HEK293 (cell line): ENCODE measurements around the gene P2RX6.
"Not testable (repeated sequence)": the region's sequence is repeated elsewhere in the genome, so short reads cannot be mapped to it uniquely, and the experiment has no call there.

Experiments
- CTCF ChIA-PET: fragments of 350-600 bp; formaldehyde crosslinking; extraction: SDS; loops from one replicate; lab custom pipeline; 2021; ENCODE audit warnings: antibody characterized with exemption; lab: Yijun Ruan, JAX
- POLR2A ChIA-PET: fragments of 300-600 bp; formaldehyde crosslinking; extraction: SDS; loops from one replicate; lab custom pipeline; 2020; ENCODE audit warnings: antibody characterized with exemption, inconsistent platforms; lab: Yijun Ruan, JAX
- H3K27ac ChIP-seq: fragments of 200-500 bp; sonication (Bioruptor generic); 2 replicates; pipeline ENCODE4 v1.5.1; 2014; ENCODE audit warnings: low read depth, low read length, control low read depth, inconsistent platforms; ENCODE audit errors: extremely low read depth
- H3K36me3 ChIP-seq, 2 experiments: fragments of 200-500 bp in 1 of 2; sonication (Bioruptor generic) in 1 of 2; 1 replicate in 1 of 2; 2 replicates in 1 of 2; pipeline ENCODE4 v1.5.1; 2014 to 2017; ENCODE audit warnings: inconsistent platforms in 2 of 2, low read length in 2 of 2; ENCODE audit not compliant: control insufficient read depth in 2 of 2, insufficient read depth in 1 of 2
- H3K4me1 ChIP-seq: fragments of 200-500 bp; sonication (Bioruptor generic); 2 replicates; pipeline ENCODE4 v1.5.1; 2014; ENCODE audit warnings: mild to moderate bottlenecking, low read length, inconsistent platforms; ENCODE audit not compliant: control insufficient read depth, insufficient read depth
- H3K4me3 ChIP-seq: 2 replicates; pipeline ENCODE4 v1.5.1; 2011; ENCODE audit warnings: low read depth, mild to moderate bottlenecking, control low read depth, low read length, moderate library complexity
- H3K9me3 ChIP-seq: fragments of 200-500 bp; sonication (Bioruptor generic); 2 replicates; pipeline ENCODE4 v1.5.1; 2014; ENCODE audit warnings: low read depth, low read length, inconsistent platforms; ENCODE audit not compliant: control insufficient read depth, insufficient read depth
- GLIS1 ChIP-seq: fragments of 450-650 bp; formaldehyde crosslinking; IDR thresholded peaks from 2 replicates; pipeline ENCODE4 v1.5.1; 2016; ENCODE audit warnings: missing biosample characterization, missing genetic modification characterization
- KLF1 ChIP-seq: fragments of 450-650 bp; formaldehyde crosslinking; IDR thresholded peaks from 2 replicates; pipeline ENCODE4 v1.5.1; 2016; ENCODE audit warnings: missing biosample characterization, missing genetic modification characterization
- KLF16 ChIP-seq: fragments of 450-650 bp; formaldehyde crosslinking; IDR thresholded peaks from 2 replicates; pipeline ENCODE4 v1.5.1; 2017; ENCODE audit warnings: missing biosample characterization, missing genetic modification characterization
- PATZ1 ChIP-seq: fragments of 450-650 bp; formaldehyde crosslinking; IDR thresholded peaks from 2 replicates; pipeline ENCODE4 v1.5.1; 2016; ENCODE audit warnings: missing biosample characterization, missing genetic modification characterization
- WT1 ChIP-seq: fragments of 450-650 bp; formaldehyde crosslinking; IDR thresholded peaks from 2 replicates; pipeline ENCODE4 v1.5.1; 2016; ENCODE audit warnings: missing biosample characterization, missing genetic modification characterization
- ZBTB20 ChIP-seq: fragments of 450-650 bp; formaldehyde crosslinking; IDR thresholded peaks from 2 replicates; pipeline ENCODE4 v1.5.1; 2016; ENCODE audit warnings: missing biosample characterization, missing genetic modification characterization
- ZFP3 ChIP-seq: fragments of 450-650 bp; formaldehyde crosslinking; IDR thresholded peaks from 2 replicates; pipeline ENCODE4 v1.5.1; 2016; ENCODE audit warnings: low read depth, missing biosample characterization, missing genetic modification characterization
- ZNF121 ChIP-seq: fragments of 450-650 bp; formaldehyde crosslinking; IDR thresholded peaks from 2 replicates; pipeline ENCODE4 v1.5.1; 2016; ENCODE audit warnings: missing biosample characterization, missing genetic modification characterization
- ZNF324 ChIP-seq: fragments of 450-650 bp; formaldehyde crosslinking; IDR thresholded peaks from 2 replicates; pipeline ENCODE4 v1.5.1; 2016; ENCODE audit warnings: missing biosample characterization, missing genetic modification characterization
- ZNF37A ChIP-seq: fragments of 450-650 bp; IDR thresholded peaks from 2 replicates; pipeline ENCODE4 v1.5.1; 2018; ENCODE audit warnings: missing biosample characterization, missing genetic modification characterization
- ZNF654 ChIP-seq: fragments of 450-650 bp; formaldehyde crosslinking; IDR thresholded peaks from 2 replicates; pipeline ENCODE4 v1.5.1; 2016; ENCODE audit warnings: low read depth, missing biosample characterization, missing genetic modification characterization
- ZNF701 ChIP-seq: fragments of 450-650 bp; formaldehyde crosslinking; IDR thresholded peaks from 2 replicates; pipeline ENCODE4 v1.5.1; 2016; ENCODE audit warnings: missing biosample characterization, missing genetic modification characterization
- ZNF768 ChIP-seq: fragments of 450-650 bp; formaldehyde crosslinking; IDR thresholded peaks from 2 replicates; pipeline ENCODE4 v1.5.1; 2018; ENCODE audit warnings: missing biosample characterization, mild to moderate bottlenecking, missing genetic modification characterization
- ZNF792 ChIP-seq: fragments of 450-650 bp; formaldehyde crosslinking; IDR thresholded peaks from 2 replicates; pipeline ENCODE4 v1.5.1; 2016; ENCODE audit warnings: missing biosample characterization, missing genetic modification characterization
- ZSCAN18 ChIP-seq: fragments of 450-650 bp; formaldehyde crosslinking; IDR thresholded peaks from 2 replicates; pipeline ENCODE4 v1.5.1; 2016; ENCODE audit warnings: missing biosample characterization, missing genetic modification characterization

Gene P2RX6

GRCh38 chr22:21039158-21039557 is 24.2 kb downstream of the P2RX6 start:
- POLR2A ChIA-PET, H3K27ac ChIP-seq, H3K4me1 ChIP-seq, H3K4me3 ChIP-seq, H3K9me3 ChIP-seq, H3K36me3 ChIP-seq: not testable (repeated sequence)
- TF ChIP-seq ZNF121 (tag by site-specific recombination): peak; percentile 69
- CTCF ChIA-PET: interaction anchor here (0.6 to 1.1 kb wide), 2 partner anchors 18 to 236 kb away, joined by 5 to 6 read pairs; no protein-coding TSS in a partner anchor

GRCh38 chr22:21041937-21042336 is 27.0 kb downstream of the P2RX6 start:
- TF ChIP-seq KLF16 (tag by site-specific recombination) (no peak), WT1 (tag by site-specific recombination) (no peak), ZNF324 (no peak), ZNF768 (tag by site-specific recombination) (no peak), ZNF792 (tag by site-specific recombination) (no peak), GLIS1 (tag by site-specific recombination) (peak; percentile 74), ZSCAN18 (tag by site-specific recombination) (no peak)
- TF ChIP-seq, all 188 proteins: peak for 1
- H3K27ac ChIP-seq: no peak overlapping the region
- no peaks in the 10 kb centered on the region for H3K36me3 ChIP-seq
- POLR2A ChIA-PET: no interaction called here
- no peaks in the 10 kb centered on the region for H3K9me3 ChIP-seq
- CTCF ChIA-PET: interaction anchor here (0.6 to 1.4 kb wide), 2 partner anchors 18 to 21 kb away, joined by 4 to 5 read pairs; no protein-coding TSS in a partner anchor
- H3K4me1 ChIP-seq: no peaks in the 10 kb centered on the region; the same call in 1 of the 2 replicates
- no peak overlapping the region for H3K4me3 ChIP-seq

GRCh38 chr22:21042978-21043859 is 28.3 kb downstream of the P2RX6 start:
- POLR2A ChIA-PET: no interaction called here
- TF ChIP-seq KLF1 (tag by site-specific recombination) (peak; percentile 46), ZNF37A (no peak)
- H3K4me3 ChIP-seq: no peak overlapping the region
- no peaks in the 10 kb centered on the region for H3K36me3 ChIP-seq
- no peaks in the 10 kb centered on the region; the same call in 1 of the 2 replicates for H3K4me1 ChIP-seq
- no peaks in the 10 kb centered on the region for H3K9me3 ChIP-seq
- no peak overlapping the region for H3K27ac ChIP-seq
- CTCF ChIA-PET: interaction anchor here (0.6 to 1.1 kb wide), 4 partner anchors 19 to 153 kb away, joined by 3 to 4 read pairs (median 3); no protein-coding TSS in a partner anchor

GRCh38 chr22:21043860-21044535 is 29.0 kb downstream of the P2RX6 start:
- no peaks in the 10 kb centered on the region; the same call in 1 of the 2 replicates for H3K4me1 ChIP-seq
- H3K4me3 ChIP-seq: no peak overlapping the region
- H3K27ac ChIP-seq: no peak overlapping the region
- TF ChIP-seq ZFP3 (tag by site-specific recombination) (peak; percentile 72), PATZ1 (no peak), ZNF37A (no peak), ZNF654 (tag by site-specific recombination) (no peak), ZBTB20 (tag by site-specific recombination) (no peak), WT1 (tag by site-specific recombination) (no peak), ZNF701 (tag by site-specific recombination) (no peak)
- no peaks in the 10 kb centered on the region for H3K9me3 ChIP-seq
- ChIA-PET POLR2A (no interaction called here), CTCF (interaction anchor here (0.6 to 1.1 kb wide), 6 partner anchors 20 to 154 kb away, joined by 3 to 4 read pairs (median 3); no protein-coding TSS in a partner anchor)
- H3K36me3 ChIP-seq: no peaks in the 10 kb centered on the region
